Esophagus mucosa (tissue), 1 donor: ENCODE measurements around the gene ARHGAP27. TPM values are rescaled to one million over a fixed set of nuclear protein-coding genes. Genes with fewer than 3 reads are reported as not detected.
A peak's percentile ranks its signal among the peaks of the same experiment; 100 is the strongest.
"Not testable (repeated sequence)": the region's sequence is repeated elsewhere in the genome, so short reads cannot be mapped to it uniquely, and the experiment has no call there.

Experiments used
- ATAC-seq: fragments of 200-7000 bp; cut with Tn5 transposase; one replicate; pipeline ENCODE4 v1.9.1; 2020
- total RNA-seq: library from RNA; stranded (reverse); gene quantifications from one replicate; pipeline ENCODE4 v1.2.4, GENCODE V29; 2023
- donor health status: DM: yes; HTN: yes; CAD: no.

Gene ARHGAP27, protein sequence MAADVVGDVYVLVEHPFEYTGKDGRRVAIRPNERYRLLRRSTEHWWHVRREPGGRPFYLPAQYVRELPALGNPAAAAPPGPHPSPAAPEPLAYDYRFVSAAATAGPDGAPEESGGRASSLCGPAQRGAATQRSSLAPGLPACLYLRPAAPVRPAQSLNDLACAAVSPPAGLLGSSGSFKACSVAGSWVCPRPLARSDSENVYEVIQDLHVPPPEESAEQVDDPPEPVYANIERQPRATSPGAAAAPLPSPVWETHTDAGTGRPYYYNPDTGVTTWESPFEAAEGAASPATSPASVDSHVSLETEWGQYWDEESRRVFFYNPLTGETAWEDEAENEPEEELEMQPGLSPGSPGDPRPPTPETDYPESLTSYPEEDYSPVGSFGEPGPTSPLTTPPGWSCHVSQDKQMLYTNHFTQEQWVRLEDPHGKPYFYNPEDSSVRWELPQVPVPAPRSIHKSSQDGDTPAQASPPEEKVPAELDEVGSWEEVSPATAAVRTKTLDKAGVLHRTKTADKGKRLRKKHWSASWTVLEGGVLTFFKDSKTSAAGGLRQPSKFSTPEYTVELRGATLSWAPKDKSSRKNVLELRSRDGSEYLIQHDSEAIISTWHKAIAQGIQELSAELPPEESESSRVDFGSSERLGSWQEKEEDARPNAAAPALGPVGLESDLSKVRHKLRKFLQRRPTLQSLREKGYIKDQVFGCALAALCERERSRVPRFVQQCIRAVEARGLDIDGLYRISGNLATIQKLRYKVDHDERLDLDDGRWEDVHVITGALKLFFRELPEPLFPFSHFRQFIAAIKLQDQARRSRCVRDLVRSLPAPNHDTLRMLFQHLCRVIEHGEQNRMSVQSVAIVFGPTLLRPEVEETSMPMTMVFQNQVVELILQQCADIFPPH
- 69.0 TPM for total RNA-seq

GRCh38 chr17:45432405-45433158 lies at the start of gene ARHGAP27:
TSS of gene ARHGAP27 (minus strand) at chr17:45432870. CDS start at chr17:45430279, 2,591 bp downstream.
- ATAC-seq: peak; percentile 10

- not testable (repeated sequence) for ATAC-seq
Measured at GRCh38 chr17:45482317-45482716, 49.6 kb upstream of the ARHGAP27 start.

- ATAC-seq: not testable (repeated sequence)
Measured at GRCh38 chr17:45475436-45475835, 42.8 kb upstream of the ARHGAP27 start.

DNA sequence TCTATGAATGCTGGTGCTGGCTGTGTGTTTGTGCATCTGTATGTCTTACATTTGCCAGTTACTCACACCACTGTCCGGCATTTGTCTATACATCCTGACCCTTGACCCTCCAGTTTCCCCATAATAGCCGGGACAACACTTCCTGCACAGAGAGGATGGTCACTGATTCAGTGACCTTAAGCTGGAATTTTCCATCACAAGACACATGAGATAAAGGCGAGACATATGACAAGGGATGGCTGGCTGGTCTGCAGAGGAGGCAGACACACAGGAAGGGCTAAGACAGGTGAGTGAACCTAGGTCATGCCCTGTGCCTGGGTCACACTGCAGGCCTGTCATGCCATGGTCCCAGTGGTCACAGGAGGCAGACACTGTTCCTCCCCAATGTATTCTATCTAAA lies 39.6 kb upstream of the ARHGAP27 start:
- ATAC-seq: not testable (repeated sequence)

GRCh38 chr17:45469204-45469563 lies 36.5 kb upstream of the ARHGAP27 start:
- peak; percentile 81 for ATAC-seq

GRCh38 chr17:45468293-45469203 lies 35.9 kb upstream of the ARHGAP27 start:
- ATAC-seq: peak; percentile 69

DNA sequence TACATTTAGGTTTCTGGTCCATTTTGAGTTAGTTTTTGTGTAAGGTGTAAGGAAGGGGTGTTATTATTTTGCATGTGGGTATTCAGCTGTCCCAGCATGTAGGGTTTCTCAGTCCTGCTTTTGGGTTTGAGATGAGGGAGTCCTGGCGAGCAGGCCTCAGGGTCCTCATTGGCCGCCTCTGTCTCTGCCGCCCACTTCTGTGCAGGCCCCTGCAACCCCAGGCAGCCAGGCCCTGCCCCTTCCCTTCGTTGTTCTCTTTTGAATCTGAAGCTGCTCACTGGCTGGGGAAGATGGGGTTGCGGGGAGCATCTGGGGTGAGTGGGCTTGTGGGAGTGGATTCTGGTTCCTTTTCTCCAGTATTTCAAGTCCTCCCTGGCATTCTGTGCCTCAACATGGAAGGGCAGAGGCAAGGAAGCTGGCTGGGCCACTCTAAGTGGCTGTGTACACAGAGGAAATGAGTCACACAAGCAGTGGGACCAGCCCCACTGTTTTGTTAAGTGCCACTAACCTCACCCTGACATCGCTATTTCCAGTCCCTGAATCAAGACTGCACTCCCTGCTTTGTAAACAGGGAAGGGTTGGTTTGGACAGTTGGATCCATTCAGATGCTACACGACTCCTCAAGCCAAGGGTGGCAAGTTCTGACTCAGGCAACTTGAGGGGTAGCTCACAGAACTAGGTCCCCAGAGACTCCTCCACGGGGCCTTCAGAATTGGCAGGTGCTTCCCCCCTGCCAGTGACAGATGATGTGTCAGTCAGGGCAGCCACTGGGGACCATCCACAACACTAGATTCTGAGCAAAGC lies 29.1 kb upstream of the ARHGAP27 start:
- peak; percentile 92 for ATAC-seq

DNA sequence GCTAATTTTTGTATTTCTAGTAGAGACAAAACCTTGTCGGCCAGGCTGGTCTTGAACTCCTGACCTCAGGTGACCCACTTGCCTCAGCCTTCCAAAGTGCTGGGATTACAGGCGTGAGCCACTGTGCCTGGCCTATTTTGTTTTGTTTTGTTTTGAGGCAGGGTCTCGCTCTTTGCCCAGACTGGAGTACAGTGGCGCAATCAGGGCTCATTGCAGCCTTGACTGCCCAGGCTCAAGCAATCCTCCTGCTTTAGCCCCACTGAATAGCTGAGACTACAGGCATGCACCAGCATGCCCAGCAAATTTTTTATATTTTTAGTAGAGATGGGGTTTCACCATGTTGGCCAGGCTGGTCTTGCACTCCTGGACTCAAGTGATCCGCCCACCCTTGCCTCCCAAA lies 27.8 kb upstream of the ARHGAP27 start:
- ATAC-seq: not testable (repeated sequence)

GRCh38 chr17:45454341-45454740 lies 21.7 kb upstream of the ARHGAP27 start:
- not testable (repeated sequence) for ATAC-seq

GRCh38 chr17:45453731-45454130 lies 21.1 kb upstream of the ARHGAP27 start:
- peak; percentile 21 for ATAC-seq

DNA sequence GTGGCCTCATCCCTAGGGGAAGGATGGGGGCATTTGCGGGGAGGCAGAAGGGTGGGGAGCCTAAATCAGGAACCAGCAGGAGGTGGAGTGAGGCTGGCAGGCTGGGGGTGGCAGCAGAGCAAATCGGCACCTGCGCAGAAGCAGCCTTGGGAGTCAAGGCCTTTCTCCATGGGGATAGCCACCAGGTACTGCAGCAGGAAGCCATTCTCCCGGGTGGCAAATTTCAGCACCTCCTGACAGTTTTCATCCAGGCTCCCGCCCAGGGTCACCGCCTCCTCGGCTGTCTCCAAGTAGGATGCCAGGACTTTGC lies 20.5 kb upstream of the ARHGAP27 start:
- not testable (repeated sequence) for ATAC-seq

- ATAC-seq: not testable (repeated sequence)
Measured at GRCh38 chr17:45452329-45453224, 19.9 kb upstream of the ARHGAP27 start.

GRCh38 chr17:45451660-45452059 lies 19.0 kb upstream of the ARHGAP27 start:
- not testable (repeated sequence) for ATAC-seq

GRCh38 chr17:45451131-45451530 lies 18.5 kb upstream of the ARHGAP27 start:
- no peak for ATAC-seq

DNA sequence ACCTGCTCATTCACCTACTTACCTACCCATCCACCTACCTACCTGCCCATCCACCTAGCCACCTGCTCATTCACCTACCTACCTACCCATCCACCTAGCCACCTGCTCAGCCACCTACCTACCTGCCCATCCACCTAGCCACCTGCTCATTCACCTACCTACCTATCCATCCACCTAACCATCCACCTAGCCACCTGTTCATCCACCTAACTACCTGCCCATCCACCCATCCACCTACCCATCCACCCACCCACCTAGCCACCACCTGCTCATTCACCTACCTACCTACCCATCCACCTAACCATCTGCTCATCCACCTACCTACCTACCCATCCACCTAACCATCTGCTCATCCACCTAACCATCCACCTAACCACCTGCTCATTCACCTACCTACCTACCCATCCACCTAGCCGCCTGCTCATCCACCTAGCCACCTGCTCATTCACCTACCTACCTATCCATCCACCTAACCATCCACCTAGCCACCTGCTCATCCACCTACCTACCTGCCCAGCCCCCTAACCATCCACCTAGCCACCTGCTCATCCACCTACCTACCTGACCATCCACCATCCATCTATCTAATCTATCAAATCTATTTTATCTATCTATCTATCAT lies 17.1 kb upstream of the ARHGAP27 start:
- ATAC-seq: not testable (repeated sequence)

DNA sequence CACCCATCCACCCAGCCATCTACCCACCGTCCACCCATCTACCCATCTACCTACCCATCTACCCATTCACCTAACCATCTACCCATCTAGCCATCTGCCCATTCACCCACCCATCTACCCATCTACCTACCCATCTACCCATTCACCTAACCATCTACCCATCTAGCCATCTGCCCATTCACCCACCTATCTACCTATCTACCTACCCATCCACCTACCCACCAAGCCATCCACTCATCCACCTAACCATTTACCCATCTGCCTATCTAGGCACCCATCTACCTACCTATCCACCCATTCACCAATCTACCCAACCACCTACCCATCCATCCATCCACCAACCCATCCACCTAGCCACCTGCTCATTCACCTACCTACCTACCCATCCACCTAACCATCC lies 16.6 kb upstream of the ARHGAP27 start:
- ATAC-seq: not testable (repeated sequence)

GRCh38 chr17:45448483-45448882 lies 15.8 kb upstream of the ARHGAP27 start:
- ATAC-seq: not testable (repeated sequence)

DNA sequence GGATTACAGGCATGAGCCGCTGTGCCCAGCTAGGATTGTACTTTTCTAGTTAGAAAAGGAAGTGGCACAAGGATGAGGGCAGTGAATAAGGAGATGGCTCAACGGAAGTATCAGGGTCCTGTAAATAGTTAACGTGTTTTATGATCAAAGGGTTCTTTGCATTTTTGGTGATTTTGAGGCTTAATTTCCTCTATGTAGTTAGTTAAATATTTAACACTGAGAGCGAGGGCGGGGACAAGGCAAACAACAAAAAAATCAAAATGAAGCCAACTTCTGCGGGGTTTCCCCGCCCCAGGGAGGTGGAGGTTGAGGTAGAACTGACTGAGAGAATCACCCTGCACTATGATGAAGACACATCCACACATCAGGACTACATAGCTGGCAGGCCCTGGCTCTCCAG lies 15.4 kb upstream of the ARHGAP27 start:
- not testable (repeated sequence) for ATAC-seq

DNA sequence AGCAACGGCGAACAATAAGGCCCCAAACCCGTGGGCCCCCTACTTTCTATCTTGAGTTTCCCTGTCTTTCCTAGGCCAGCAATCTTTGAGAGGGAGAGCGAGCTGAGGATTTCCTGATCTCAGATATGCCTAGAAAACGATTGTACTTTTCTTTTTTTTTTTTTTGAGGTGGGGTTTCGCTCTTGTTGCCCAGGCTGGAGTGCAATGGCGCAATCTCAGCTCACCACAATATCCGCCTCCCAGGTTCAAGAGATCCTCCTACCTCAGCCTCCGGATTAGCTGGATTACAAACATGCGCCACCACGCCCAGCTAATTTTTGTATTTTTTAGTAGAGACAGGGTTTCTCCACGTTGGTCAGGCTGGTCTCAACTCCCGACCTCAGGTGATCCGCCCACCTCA lies 15.0 kb upstream of the ARHGAP27 start:
- not testable (repeated sequence) for ATAC-seq
